K562 (cell line): ENCODE measurements around the gene STARD13. TPM values are rescaled to one million over a fixed set of nuclear protein-coding genes. Genes with fewer than 3 reads are reported as not detected.

Source experiments
- ARID4B ChIP-seq: sonication (generic); formaldehyde crosslinking; IDR thresholded peaks from 2 replicates; pipeline ENCODE4 v1.8.0; 2022; ENCODE audit warnings: mild to moderate bottlenecking, missing genetic modification reagents
- CHD7 ChIP-seq: fragments of 200-600 bp; sonication (generic); IDR thresholded peaks from one replicate; pipeline ENCODE4 v1.6.1; 2012; ENCODE audit warnings: mild to moderate bottlenecking, low read depth, low read length, inconsistent platforms
- HSF4 ChIP-seq: fragments of 250-450 bp; sonication (Bioruptor Pico); IDR thresholded peaks from 2 replicates; pipeline ENCODE4 v2.1.2; 2022; ENCODE audit warnings: mild to moderate bottlenecking, moderate library complexity, borderline replicate concordance
- RBM22 ChIP-seq: fragments of 200-400 bp; formaldehyde crosslinking; IDR thresholded peaks from 2 replicates; pipeline ENCODE4 v1.6.1; 2018; ENCODE audit warnings: low read length, low read depth; ENCODE audit not compliant: poor library complexity, severe bottlenecking
- ZNF609 ChIP-seq: sonication (generic); formaldehyde crosslinking; IDR thresholded peaks from 2 replicates; pipeline ENCODE4 v1.8.1; 2023; ENCODE audit warnings: missing genetic modification reagents, mild to moderate bottlenecking, borderline replicate concordance
- polyA plus RNA-seq, 8 experiments: library from polyadenylated mRNA; depleted of rRNA in 4 of 8; stranded (reverse) in 5 of 8; unstranded in 3 of 8; fragments of >200 nt; fragmentation: Nextera tagmentation in 2 of 8; fragmentation: Illumina TruSeq in 1 of 8; extraction: Ambion mirVana in 2 of 8; extraction: Trizol in 1 of 8; gene quantifications; 2 replicates each; pipeline versions ENCODE4 v1.2.1 to v1.2.3, GENCODE V29; 2011 to 2014; ENCODE audit warnings: inconsistent platforms in 1 of 8, missing spikeins in 1 of 8
- total RNA-seq, 7 experiments: library from RNA; depleted of rRNA in 6 of 7; stranded (reverse); fragments of >200 nt in 6 of 7; fragmentation: Illumina TruSeq in 2 of 7; extraction: Trizol in 2 of 7; gene quantifications; 2 replicates each; pipeline versions ENCODE4 v1.2.1 to v1.2.3, GENCODE V29; 2011 to 2021; ENCODE audit warnings: low replicate concordance in 1 of 7

Gene STARD13
- total and polyA plus RNA-seq, 9 of the 15 experiments (the other 6 are each of a cell fraction or from before 2014, with no cell fraction given): 0.11 TPM; not detected in 8

GRCh38 chr13:33135097-33135496, 150.5 kb downstream of the STARD13 start (continued):
- TF ChIP-seq CHD7 (no peak), ARID4B (no peak), RBM22 (no peak), ZNF609 (CRISPR knock-in tag) (no peak), HSF4 (CRISPR knock-in tag) (no peak)
